Glomerular endothelial cell (primary cell): ENCODE results near the gene SLC25A26. TPM values are rescaled to one million over a fixed set of nuclear protein-coding genes. Genes with fewer than 3 reads are reported as not detected.
"Not testable (repeated sequence)": the region's sequence is repeated elsewhere in the genome, so short reads cannot be mapped to it uniquely, and the experiment has no call there.

Experiments
- DNase-seq: peaks from one replicate; pipeline ENCODE4 v3.0.0-alpha.2; 2011; ENCODE audit warnings: low read depth, low spot score; ENCODE audit errors: extremely low read depth
- total RNA-seq: library from RNA; depleted of rRNA; stranded (reverse); fragments of >200 nt; gene quantifications from 2 replicates; pipeline ENCODE4 v1.2.3, GENCODE V29; 2015

Gene SLC25A26
- total RNA-seq, 1 donor from 2014 or later = 12.9 TPM

DNA sequence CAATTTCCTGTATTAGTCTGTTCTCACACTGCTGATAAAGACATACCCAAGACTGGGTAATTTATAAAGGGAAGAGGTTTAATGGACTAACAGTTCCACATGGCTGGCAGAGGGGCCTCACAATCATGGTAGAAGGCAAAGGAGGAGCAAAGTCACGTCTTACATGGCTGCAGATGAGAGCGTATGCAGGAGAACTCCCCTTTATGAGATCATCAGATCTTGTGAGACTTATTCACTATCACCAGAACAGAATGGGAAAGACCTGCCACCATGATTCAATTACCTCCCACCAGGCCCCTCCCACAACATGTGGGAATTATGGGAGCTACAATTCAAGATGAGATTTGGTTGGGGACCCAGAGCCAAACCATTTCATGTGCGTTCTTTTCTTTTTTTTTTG, 5.3 kb downstream of the SLC25A26 start:
- not testable (repeated sequence) for DNase-seq

DNA sequence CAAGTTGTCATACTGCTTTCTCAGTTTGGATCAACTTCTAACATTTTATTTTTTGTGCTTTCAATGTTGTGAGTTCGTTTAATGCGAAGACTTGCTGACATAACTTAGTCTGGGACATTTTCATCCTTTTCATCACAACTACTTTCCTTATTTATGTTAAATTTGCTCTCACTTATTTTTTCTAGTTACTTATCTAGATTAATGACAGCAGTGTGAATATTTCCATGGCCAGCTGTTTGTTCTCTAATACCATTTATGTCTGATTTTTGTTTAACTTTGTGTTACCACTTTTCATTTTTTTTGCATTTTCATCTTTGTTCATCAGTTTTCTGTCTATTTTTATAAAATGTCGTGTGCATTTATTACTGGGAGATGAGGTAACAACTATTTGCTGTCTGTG, 6.2 kb downstream of the SLC25A26 start:
- DNase-seq = no peak

GRCh38 chr3:66227915-66228314, 7.1 kb downstream of the SLC25A26 start:
- DNase-seq = no peak

DNA sequence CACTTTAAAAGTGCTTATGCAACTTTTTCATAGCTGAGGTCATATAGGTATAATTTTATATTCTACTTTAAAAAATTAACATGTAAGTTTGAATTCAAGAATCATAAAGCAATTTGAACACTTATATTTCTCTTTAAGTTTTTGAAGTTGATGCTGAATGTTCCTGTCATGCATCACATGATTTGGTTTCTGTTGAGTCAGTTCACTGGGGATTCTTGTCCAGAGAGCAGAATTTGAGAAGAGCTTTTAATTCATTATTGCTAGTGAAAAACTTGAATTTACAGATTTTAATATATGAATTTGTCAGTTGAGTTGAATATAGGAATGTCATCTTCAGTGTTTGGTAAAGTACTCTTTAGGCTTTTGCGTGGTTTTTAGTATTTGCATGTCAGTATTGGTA, 7.9 kb downstream of the SLC25A26 start:
- DNase-seq = no peak

GRCh38 chr3:66229931-66230330, 9.1 kb downstream of the SLC25A26 start:
- no peak for DNase-seq

DNA sequence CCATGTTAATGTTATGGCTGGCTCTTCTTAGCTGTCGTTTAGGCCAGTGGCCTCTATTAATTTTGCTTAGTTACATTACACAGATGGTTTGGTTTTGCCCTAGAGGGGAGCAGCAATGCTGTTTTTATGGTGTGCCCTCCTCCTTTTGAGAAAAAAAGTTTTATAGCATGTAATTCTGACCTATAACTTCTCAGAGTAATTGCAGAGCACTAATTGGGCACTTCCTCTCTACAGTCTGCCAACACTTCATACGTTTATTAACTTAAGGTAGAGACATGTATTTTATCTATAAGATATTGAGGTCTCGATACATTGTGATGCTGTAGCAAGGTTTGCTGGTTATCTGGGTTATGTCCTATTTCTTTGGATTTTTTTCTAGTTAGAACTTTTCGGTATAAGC, 12.2 kb downstream of the SLC25A26 start:
- no peak for DNase-seq

- no peak for DNase-seq
Measured at GRCh38 chr3:66236281-66236680, 15.5 kb downstream of the SLC25A26 start.

- DNase-seq = no peak
Measured at GRCh38 chr3:66237552-66237951, 16.8 kb downstream of the SLC25A26 start.

GRCh38 chr3:66239513-66240123, 18.8 kb downstream of the SLC25A26 start:
- no peak for DNase-seq

GRCh38 chr3:66241466-66241865, 20.7 kb downstream of the SLC25A26 start:
- DNase-seq = no peak

DNA sequence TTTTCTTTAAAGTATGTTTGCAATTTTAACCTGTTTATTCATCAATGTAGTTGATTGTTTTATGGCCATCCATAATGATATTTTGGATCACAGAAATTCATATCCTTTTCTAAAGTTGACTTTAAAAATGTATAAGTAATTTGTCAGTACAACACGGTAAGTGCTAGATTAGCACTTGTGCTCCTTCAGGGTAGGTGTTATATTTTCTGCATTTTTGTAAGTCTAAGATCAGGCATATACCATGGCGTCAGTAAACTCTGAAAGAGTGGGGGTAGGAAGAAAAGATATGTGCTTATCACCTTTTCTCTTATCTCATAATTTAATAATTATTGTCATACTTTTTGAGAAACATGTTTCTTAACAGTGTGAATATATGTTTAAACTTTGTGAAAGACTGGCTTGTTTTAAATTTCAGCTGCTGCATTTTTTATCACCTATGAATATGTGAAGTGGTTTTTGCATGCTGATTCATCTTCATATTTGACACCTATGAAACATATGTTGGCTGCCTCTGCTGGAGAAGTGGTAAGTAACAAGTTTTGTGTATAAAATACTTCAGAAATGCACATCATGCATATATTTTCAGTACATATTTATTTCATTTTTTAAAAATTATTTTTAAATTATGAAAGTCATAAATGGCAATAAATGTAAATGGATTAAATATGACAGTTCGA, 22.1 kb downstream of the SLC25A26 start:
- DNase-seq = no peak

GRCh38 chr3:66248641-66249040, 27.8 kb downstream of the SLC25A26 start:
- DNase-seq = no peak

- DNase-seq = peak; percentile 27
Measured at GRCh38 chr3:66253790-66254620, 33.2 kb downstream of the SLC25A26 start.

DNA sequence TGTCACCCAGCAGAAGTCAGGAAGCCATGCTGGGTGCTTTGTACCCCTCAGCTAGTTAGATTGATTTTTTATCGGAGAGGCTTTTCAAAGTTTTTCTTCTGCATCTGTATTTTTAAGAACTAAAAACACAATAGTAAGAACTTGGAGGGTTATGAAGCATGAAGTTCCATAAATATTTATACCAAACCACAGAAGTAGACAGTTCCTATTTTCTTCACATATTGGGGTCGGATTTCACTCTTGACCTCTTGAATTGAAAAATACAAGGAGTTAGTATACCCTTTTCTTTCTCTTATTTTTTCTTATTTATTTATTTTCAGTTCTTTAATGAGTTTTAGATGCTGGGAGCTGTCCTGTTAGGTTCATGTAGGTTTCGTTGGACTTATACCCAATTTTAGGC, 35.1 kb downstream of the SLC25A26 start:
- DNase-seq = no peak

DNA sequence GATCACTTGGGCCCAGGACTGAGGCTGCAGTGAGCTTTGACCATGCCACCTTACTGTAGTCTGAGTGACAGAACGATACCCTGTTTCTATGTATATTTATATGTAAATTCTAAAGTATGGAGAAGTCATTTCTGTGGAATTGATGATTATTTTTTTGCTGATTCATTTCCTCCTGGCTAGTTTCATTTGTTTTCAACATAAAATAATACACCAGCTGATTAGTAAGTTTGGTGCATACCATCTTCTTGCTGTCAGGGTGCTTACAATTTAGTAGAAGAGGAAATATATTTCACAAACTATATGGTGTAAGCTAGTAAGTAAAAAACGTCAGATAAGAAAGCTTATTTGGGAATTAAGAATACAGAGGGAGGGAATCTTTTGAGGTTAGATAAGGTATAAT, 36.0 kb downstream of the SLC25A26 start:
- DNase-seq = no peak

- no peak for DNase-seq
Measured at GRCh38 chr3:66259566-66260255, 38.9 kb downstream of the SLC25A26 start.

DNA sequence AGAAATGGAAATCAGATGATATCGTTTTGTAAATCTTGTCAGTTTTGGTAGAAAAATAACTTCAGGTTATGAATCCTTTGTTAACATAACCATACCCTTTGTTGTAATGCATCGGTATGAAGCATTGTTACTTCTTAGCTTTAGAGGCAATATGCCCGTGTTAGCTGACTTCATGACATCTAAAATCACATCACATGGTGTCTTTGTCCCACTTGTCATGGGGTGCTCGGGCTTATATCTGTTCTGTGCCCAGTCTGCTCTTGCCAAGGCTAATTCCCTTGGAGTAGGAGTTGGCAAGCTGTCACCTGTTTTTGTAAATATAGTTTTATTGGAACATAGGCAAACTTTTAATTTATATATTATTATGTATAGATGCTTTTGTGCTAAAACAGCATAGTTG, 39.6 kb downstream of the SLC25A26 start:
- no peak for DNase-seq

DNA sequence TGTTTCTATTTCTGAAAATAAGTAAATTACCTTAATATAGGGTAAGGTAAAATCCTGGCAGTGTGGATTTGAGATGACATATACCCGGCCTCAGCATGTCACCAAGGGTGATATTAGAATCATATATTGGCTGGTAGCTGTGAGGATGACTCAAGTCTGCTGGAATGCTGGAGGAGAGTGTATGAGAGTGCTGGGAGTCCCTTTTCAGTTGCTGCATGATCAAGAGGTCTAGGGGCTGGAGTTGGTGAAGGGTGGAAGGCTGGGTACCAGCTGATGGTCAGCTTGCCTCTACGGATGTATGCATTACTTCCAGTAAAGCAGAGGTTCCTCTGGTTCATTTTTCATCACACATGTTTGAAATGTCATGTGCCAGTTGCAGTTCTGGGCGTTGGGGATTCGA, 40.6 kb downstream of the SLC25A26 start:
- DNase-seq = no peak

DNA sequence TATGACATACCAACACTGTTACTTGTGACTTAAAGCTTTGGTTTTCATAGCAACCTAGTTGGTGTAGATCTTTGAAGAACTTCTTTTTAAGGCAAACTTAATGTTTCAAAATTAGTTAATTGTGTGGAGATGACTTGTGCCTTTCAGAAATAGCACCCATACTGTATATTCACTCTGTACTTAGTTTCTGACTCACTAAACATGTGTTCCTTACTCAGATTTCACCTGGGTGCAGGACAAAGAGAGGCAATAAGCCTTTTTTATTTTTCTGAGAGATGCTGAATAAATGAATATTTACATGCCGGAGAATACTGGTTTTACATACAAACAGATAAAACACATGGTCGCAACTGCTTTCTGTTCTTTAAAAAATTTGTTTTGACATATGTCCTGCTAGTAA, 44.8 kb downstream of the SLC25A26 start:
- no peak for DNase-seq

DNA sequence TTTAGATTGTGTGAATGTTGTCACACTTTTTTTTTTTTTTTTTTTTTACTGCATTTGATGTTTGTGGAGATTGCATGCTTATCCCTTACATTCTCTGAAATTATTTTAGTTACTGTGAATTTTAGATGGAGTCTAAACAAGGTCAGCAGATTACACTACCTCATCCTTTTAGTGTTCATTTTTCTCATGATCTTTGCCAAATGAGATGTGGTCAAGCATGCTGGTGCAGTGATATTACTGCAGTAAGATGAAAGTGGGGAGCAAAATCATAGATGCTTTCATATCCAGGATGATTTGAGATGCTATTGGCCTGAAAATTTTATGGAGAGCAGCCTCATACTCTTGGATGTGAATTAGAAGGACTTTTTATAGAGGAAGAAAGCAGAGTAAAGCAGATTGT, 45.8 kb downstream of the SLC25A26 start:
- no peak for DNase-seq

GRCh38 chr3:66267031-66267430, 46.2 kb downstream of the SLC25A26 start:
- DNase-seq = no peak
